HepG2 (cell line): ENCODE data around the gene NEK8. TPM values are rescaled to one million over a fixed set of nuclear protein-coding genes. Genes with fewer than 3 reads are reported as not detected.
A peak's percentile ranks its signal among the peaks of the same experiment; 100 is the strongest.

ENCODE experiments used
- EP300 ChIP-seq, 3 experiments: sonication (generic) in 1 of 3; formaldehyde crosslinking in 1 of 3; IDR thresholded peaks; 2 replicates each; pipeline versions ENCODE4 v1.5.1 to v1.6.1; 2011 to 2020; ENCODE audit warnings: low read depth in 2 of 3, low read length in 2 of 3, borderline replicate concordance in 1 of 3, improper control_type of control experiment in 1 of 3, mild to moderate bottlenecking in 1 of 3, missing genetic modification reagents in 1 of 3, moderate library complexity in 1 of 3
- FOXA1 ChIP-seq, 2 experiments: fragments of 450-650 bp in 1 of 2; sonication (generic) in 1 of 2; formaldehyde crosslinking in 1 of 2; IDR thresholded peaks; 2 replicates each; pipeline versions ENCODE4 v1.4.0 to v1.6.1; 2016 to 2020; ENCODE audit warnings: missing genetic modification reagents in 1 of 2
- IKZF4 ChIP-seq: sonication (generic); formaldehyde crosslinking; IDR thresholded peaks from 2 replicates; pipeline ENCODE4 v1.5.1; 2020; ENCODE audit warnings: borderline replicate concordance, mild to moderate bottlenecking, low read depth, missing genetic modification reagents; ENCODE audit errors: not compliant biosample characterization
- KLF6 ChIP-seq: IDR thresholded peaks from 2 replicates; pipeline ENCODE4 v1.8.0; 2016; ENCODE audit warnings: missing biosample characterization, missing genetic modification reagents
- RCOR2 ChIP-seq: IDR thresholded peaks from 2 replicates; pipeline ENCODE4 v1.6.1; 2016; ENCODE audit warnings: missing biosample characterization, missing genetic modification reagents
- SMARCC2 ChIP-seq: fragments of 450-650 bp; IDR thresholded peaks from 2 replicates; pipeline ENCODE4 v1.6.1; 2017; ENCODE audit warnings: antibody characterized with exemption, mild to moderate bottlenecking
- SOX13 ChIP-seq, 3 experiments: fragments of 450-650 bp in 1 of 3; sonication (generic) in 1 of 3; formaldehyde crosslinking in 1 of 3; IDR thresholded peaks in 2 of 3; conservative IDR thresholded peaks in 1 of 3; 2 replicates each; pipeline versions ENCODE4 v1.5.0 to v1.6.1; 2016 to 2020; ENCODE audit warnings: antibody characterized with exemption in 1 of 3, mild to moderate bottlenecking in 1 of 3, missing compliant biosample characterization in 1 of 3, missing genetic modification reagents in 1 of 3, moderate library complexity in 1 of 3
- TAF1 ChIP-seq: sonication (generic); formaldehyde crosslinking; IDR thresholded peaks from 2 replicates; pipeline ENCODE4 v1.4.0; 2020; ENCODE audit warnings: missing genetic modification reagents
- ZNF678 ChIP-seq: sonication (generic); formaldehyde crosslinking; IDR thresholded peaks from 2 replicates; pipeline ENCODE4 v1.4.0; 2020; ENCODE audit warnings: mild to moderate bottlenecking, missing genetic modification reagents
- ZNF841 ChIP-seq: sonication (generic); formaldehyde crosslinking; IDR thresholded peaks from 2 replicates; pipeline ENCODE4 v1.8.1; 2023; ENCODE audit warnings: missing genetic modification reagents, borderline replicate concordance
- polyA plus RNA-seq, 8 experiments: library from polyadenylated mRNA; depleted of rRNA in 3 of 8; stranded (reverse) in 7 of 8; unstranded in 1 of 8; fragments of >200 nt; fragmentation: Illumina TruSeq in 4 of 8; extraction: Trizol in 4 of 8; gene quantifications; 2 replicates each; pipeline versions ENCODE4 v1.2.1 to v1.2.3, GENCODE V29; 2011 to 2016; ENCODE audit warnings: low read depth in 4 of 8, missing spikeins in 1 of 8, mixed read lengths in 1 of 8; ENCODE audit not compliant: insufficient read depth in 1 of 8
- total RNA-seq, 5 experiments: library from RNA; depleted of rRNA; stranded (reverse); fragments of >200 nt; fragmentation: Illumina TruSeq; extraction: Trizol; gene quantifications; 2 replicates each; pipeline ENCODE4 v1.2.3, GENCODE V29; 2016; ENCODE audit warnings: low read depth in 1 of 5
- TF ChIP-seq, protein P1 (sequence below): sonication (generic); formaldehyde crosslinking; IDR thresholded peaks from 2 replicates; pipeline ENCODE4 v1.4.0; 2020; ENCODE audit warnings: mild to moderate bottlenecking, missing genetic modification reagents, borderline replicate concordance
- TF ChIP-seq, protein P2 (sequence below): sonication (generic); formaldehyde crosslinking; IDR thresholded peaks from 2 replicates; pipeline ENCODE4 v1.9.0; 2022; ENCODE audit warnings: low read depth, missing genetic modification reagents
- TF ChIP-seq, protein P3 (sequence below): sonication (generic); formaldehyde crosslinking; IDR thresholded peaks from 2 replicates; pipeline ENCODE4 v1.5.1; 2020; ENCODE audit warnings: missing genetic modification reagents, mild to moderate bottlenecking, borderline replicate concordance
- TF ChIP-seq, protein P4 (sequence below): sonication (generic); formaldehyde crosslinking; IDR thresholded peaks from 2 replicates; pipeline ENCODE4 v1.9.0; 2021; ENCODE audit warnings: missing genetic modification reagents, borderline replicate concordance
- TF ChIP-seq, protein P5 (sequence below): sonication (generic); formaldehyde crosslinking; IDR thresholded peaks from 2 replicates; pipeline ENCODE4 v1.5.1; 2020; ENCODE audit warnings: mild to moderate bottlenecking, missing genetic modification reagents, moderate library complexity

The NEK8 gene
- total and polyA plus RNA-seq, 2 of the 13 experiments (the other 11 are each of a cell fraction or from before 2014, with no cell fraction given) = 5.8 to 13.5 TPM

DNA sequence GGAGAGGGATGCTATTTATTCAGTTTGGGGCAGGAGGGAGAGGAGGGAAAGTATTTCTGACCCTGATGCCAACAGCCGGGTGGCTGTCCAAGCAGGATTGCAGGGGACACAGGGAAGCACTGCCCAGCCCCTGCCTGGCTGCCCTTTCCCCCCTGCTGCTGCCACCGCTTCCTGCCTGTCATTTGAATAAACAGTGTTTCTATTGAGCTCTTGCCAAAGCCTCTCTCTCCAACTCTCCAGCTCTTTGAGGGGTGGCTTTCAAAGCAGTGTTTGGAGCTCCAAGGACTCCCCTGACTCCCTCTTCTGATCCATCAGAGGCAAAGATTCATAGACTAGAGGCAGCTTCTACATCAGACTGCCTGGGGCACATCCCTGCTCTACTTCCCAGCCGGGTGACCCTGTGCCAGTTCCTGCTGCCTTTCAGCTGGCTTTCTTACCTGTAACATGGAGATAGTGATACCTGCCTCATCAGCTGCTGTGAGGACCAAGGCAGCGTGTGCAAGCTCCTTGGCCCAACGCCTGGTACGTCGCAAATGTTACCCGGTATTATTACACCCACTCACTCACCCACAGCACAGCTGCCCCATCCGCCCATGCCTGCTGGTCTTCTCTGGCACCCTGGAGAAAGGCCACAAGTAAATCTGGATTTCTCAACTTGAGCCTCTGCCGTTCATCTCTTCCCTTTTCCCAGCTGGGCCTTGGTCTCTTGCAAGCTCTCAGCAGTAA lies 26.4 kb upstream of the NEK8 start (continued):
- TF ChIP-seq, protein P1, sequence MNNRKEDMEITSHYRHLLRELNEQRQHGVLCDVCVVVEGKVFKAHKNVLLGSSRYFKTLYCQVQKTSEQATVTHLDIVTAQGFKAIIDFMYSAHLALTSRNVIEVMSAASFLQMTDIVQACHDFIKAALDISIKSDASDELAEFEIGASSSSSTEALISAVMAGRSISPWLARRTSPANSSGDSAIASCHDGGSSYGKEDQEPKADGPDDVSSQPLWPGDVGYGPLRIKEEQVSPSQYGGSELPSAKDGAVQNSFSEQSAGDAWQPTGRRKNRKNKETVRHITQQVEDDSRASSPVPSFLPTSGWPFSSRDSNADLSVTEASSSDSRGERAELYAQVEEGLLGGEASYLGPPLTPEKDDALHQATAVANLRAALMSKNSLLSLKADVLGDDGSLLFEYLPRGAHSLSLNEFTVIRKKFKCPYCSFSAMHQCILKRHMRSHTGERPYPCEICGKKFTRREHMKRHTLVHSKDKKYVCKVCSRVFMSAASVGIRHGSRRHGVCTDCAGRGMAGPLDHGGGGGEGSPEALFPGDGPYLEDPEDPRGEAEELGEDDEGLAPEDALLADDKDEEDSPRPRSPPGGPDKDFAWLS (CRISPR knock-in tag) = no peak
- TF ChIP-seq TAF1 (no peak), EP300 (IDR thresholded peaks at IDR 0.05; ENCODE audit: low read depth in 2 of 2, low read length in 2 of 2) (peak in 1 of 2 experiments; percentile 47; a peak in 1 of 4 replicates), EP300 (CRISPR knock-in tag; IDR thresholded peaks at IDR 0.05; ENCODE audit: borderline replicate concordance) (no peak), SMARCC2 (no peak), KLF6 (CRISPR knock-in tag) (no peak), ZNF678 (CRISPR knock-in tag) (no peak), ZNF841 (CRISPR knock-in tag) (no peak), IKZF4 (CRISPR knock-in tag) (no peak), SOX13 (IDR thresholded peaks at IDR 0.05) (no peak), SOX13 (CRISPR knock-in tag; conservative IDR thresholded peaks at IDR 0.05 in 1 of 2, IDR thresholded peaks at IDR 0.05 in 1 of 2) (peak in 1 of 2 experiments; percentile 22; a peak in 1 of 4 replicates), FOXA1 (IDR thresholded peaks at IDR 0.05) (no peak), FOXA1 (CRISPR knock-in tag; IDR thresholded peaks at IDR 0.05) (peak; percentile 39; the same call in 1 of the 2 replicates), RCOR2 (CRISPR knock-in tag) (no peak)
- TF ChIP-seq, protein P2, sequence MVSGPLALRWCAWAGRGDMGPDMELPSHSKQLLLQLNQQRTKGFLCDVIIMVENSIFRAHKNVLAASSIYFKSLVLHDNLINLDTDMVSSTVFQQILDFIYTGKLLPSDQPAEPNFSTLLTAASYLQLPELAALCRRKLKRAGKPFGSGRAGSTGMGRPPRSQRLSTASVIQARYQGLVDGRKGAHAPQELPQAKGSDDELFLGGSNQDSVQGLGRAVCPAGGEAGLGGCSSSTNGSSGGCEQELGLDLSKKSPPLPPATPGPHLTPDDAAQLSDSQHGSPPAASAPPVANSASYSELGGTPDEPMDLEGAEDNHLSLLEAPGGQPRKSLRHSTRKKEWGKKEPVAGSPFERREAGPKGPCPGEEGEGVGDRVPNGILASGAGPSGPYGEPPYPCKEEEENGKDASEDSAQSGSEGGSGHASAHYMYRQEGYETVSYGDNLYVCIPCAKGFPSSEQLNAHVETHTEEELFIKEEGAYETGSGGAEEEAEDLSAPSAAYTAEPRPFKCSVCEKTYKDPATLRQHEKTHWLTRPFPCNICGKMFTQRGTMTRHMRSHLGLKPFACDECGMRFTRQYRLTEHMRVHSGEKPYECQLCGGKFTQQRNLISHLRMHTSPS (CRISPR knock-in tag) = peak; percentile 85; the same call in 1 of the 2 replicates
- TF ChIP-seq, protein P3, sequence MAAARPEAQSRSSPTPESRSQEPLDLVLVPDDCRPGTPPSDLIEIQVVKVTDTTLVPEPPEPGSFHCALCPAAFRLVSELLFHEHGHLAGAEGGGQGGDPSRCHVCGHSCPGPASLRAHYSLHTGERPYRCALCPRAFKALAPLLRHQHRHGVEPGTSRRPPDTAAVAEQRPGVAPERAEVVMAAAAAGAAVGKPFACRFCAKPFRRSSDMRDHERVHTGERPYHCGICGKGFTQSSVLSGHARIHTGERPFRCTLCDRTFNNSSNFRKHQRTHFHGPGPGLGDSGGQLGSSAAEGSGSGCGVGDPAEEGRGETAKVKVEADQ (CRISPR knock-in tag) = no peak
- TF ChIP-seq, protein P4, sequence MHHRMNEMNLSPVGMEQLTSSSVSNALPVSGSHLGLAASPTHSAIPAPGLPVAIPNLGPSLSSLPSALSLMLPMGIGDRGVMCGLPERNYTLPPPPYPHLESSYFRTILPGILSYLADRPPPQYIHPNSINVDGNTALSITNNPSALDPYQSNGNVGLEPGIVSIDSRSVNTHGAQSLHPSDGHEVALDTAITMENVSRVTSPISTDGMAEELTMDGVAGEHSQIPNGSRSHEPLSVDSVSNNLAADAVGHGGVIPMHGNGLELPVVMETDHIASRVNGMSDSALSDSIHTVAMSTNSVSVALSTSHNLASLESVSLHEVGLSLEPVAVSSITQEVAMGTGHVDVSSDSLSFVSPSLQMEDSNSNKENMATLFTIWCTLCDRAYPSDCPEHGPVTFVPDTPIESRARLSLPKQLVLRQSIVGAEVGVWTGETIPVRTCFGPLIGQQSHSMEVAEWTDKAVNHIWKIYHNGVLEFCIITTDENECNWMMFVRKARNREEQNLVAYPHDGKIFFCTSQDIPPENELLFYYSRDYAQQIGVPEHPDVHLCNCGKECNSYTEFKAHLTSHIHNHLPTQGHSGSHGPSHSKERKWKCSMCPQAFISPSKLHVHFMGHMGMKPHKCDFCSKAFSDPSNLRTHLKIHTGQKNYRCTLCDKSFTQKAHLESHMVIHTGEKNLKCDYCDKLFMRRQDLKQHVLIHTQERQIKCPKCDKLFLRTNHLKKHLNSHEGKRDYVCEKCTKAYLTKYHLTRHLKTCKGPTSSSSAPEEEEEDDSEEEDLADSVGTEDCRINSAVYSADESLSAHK (CRISPR knock-in tag) = no peak
- TF ChIP-seq, protein P5, sequence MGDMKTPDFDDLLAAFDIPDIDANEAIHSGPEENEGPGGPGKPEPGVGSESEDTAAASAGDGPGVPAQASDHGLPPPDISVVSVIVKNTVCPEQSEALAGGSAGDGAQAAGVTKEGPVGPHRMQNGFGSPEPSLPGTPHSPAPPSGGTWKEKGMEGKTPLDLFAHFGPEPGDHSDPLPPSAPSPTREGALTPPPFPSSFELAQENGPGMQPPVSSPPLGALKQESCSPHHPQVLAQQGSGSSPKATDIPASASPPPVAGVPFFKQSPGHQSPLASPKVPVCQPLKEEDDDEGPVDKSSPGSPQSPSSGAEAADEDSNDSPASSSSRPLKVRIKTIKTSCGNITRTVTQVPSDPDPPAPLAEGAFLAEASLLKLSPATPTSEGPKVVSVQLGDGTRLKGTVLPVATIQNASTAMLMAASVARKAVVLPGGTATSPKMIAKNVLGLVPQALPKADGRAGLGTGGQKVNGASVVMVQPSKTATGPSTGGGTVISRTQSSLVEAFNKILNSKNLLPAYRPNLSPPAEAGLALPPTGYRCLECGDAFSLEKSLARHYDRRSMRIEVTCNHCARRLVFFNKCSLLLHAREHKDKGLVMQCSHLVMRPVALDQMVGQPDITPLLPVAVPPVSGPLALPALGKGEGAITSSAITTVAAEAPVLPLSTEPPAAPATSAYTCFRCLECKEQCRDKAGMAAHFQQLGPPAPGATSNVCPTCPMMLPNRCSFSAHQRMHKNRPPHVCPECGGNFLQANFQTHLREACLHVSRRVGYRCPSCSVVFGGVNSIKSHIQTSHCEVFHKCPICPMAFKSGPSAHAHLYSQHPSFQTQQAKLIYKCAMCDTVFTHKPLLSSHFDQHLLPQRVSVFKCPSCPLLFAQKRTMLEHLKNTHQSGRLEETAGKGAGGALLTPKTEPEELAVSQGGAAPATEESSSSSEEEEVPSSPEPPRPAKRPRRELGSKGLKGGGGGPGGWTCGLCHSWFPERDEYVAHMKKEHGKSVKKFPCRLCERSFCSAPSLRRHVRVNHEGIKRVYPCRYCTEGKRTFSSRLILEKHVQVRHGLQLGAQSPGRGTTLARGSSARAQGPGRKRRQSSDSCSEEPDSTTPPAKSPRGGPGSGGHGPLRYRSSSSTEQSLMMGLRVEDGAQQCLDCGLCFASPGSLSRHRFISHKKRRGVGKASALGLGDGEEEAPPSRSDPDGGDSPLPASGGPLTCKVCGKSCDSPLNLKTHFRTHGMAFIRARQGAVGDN (CRISPR knock-in tag) = peak; percentile 82
